Hepatic stellate cell (primary cell): ENCODE data around the gene CYS1.
"Not testable (repeated sequence)": the region's sequence is repeated elsewhere in the genome, so short reads cannot be mapped to it uniquely, and the experiment has no call there.

Source experiments
- DNase-seq: peaks from one replicate; pipeline ENCODE4 v3.0.0; 2011; ENCODE audit warnings: low spot score

CYS1 gene, protein sequence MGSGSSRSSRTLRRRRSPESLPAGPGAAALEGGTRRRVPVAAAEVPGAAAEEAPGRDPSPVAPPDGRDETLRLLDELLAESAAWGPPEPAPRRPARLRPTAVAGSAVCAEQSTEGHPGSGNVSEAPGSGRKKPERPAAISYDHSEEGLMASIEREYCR

DNA sequence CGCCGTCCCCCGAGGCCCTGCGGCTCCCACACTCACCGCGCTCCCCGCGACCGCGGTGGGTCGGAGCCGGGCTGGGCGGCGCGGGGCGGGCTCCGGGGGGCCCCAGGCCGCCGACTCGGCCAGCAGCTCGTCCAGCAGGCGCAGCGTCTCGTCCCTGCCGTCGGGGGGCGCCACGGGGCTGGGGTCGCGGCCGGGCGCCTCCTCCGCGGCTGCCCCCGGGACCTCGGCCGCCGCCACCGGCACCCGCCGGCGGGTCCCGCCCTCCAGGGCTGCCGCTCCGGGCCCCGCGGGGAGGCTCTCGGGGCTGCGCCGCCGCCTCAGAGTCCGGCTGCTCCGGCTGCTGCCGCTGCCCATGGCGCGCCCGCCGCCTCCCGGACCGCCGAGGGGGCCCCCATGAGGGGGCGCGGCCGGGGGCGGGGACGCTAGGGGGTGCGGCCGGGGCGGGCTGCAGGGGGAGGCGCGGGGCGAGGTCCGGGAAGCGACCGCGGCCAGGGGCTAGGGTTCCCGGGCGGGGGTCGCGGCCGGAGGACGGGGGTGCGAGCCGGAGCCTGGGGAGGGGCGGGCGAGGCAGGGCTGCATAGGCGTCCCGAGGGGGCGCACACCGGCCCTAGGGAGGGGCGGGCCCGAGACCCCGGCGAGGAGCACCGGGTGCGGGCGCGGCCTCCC is at the start of gene CYS1:
Gene CYS1, minus strand, starts transcription at position 542 of the 666 bp plus-strand sequence. Its CDS starts 188 bp downstream, at position 354.
- DNase-seq, result no peak

- DNase-seq, result no peak
Observed at GRCh38 chr2:10129490-10129889, 49.3 kb upstream of the CYS1 start.

DNA sequence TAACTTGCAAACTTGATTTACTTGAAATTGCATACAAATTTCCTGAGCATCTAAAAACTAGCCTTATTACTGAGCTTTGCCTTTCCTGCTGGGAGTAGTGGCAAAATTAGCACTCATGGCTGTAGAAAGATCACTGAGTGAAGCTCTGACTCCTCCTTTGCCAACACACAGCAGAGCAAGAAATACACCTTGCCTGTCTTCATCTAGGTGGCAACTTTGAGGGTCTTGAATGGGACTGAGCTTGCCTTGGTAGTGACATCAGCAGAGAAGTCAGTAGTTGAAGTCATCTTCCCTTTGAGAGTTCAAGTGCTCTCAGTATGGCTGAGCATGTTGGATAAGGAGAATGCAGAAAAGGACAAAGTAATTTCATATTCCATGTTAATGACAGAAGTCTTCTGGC is 48.2 kb upstream of the CYS1 start:
- DNase-seq, result no peak

GRCh38 chr2:10126632-10127026 is 46.4 kb upstream of the CYS1 start:
- DNase-seq, result no peak

GRCh38 chr2:10125842-10126631 is 45.8 kb upstream of the CYS1 start:
- DNase-seq, result no peak

DNA sequence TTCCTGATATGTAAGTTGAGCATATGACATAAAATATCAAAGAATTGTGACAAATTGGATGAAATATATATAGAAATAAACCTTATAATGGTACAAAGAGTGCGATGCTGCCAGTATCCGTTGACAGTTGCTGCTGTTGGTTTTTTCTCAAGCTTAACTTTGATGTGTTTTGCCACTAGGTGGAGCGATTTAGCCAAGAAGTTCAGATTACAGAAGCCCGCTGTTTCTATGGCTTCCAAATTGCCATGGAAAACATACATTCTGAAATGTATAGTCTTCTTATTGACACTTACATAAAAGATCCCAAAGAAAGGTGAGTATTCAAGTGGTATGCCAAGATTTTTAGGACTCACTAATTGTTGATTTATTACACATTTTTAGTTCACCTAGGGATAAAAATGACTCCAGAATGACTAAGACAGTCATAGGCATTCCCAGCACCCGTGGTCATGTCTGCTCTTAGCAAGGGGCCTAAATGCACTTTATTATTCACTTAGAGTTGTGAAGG is 44.4 kb upstream of the CYS1 start:
- DNase-seq, result peak; percentile 46

- DNase-seq, result no peak
Observed at GRCh38 chr2:10123281-10123680, 43.1 kb upstream of the CYS1 start.

- DNase-seq, result peak; percentile 99
Observed at GRCh38 chr2:10122500-10123280, 42.5 kb upstream of the CYS1 start, which contains the start of gene RRM2. RRM2 (plus strand) TSS chr2:10122739; CDS start chr2:10122799, 60 bp downstream.

DNA sequence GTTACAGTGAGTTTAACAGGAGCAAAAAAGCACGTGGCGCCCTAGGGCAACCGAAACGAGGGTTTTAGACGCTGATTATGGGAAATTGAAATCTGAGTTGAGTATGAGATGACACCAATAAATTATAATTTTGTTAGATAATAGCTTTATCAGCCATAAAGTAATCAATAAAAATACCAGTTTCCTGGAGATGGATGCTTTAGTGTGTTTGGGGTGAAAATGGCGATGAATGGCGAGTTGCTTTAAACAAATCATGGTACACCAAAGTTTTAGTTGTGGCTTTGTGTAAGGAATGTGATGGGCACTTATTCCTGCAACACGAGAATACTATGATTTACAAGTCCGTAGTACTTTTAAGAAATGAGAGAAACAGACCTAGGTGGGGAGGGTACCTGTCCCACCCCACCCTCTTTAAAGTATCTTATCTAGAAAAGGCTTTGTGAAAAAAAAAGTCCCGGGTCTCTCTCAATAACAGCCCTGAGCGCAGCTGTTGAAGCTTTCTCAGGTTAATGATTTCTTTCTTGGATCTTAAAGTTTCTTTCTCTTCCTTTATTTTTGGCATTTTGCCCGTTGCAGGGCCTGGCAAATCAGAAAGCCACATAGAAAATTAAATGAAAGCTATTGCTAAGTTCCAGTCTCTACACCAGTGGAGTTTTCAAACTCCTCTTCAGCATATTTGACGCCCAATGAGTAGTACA is 40.8 kb upstream of the CYS1 start:
- DNase-seq, result no peak

- DNase-seq, result peak; percentile 95
Observed at GRCh38 chr2:10120158-10120876, 40.1 kb upstream of the CYS1 start.

DNA sequence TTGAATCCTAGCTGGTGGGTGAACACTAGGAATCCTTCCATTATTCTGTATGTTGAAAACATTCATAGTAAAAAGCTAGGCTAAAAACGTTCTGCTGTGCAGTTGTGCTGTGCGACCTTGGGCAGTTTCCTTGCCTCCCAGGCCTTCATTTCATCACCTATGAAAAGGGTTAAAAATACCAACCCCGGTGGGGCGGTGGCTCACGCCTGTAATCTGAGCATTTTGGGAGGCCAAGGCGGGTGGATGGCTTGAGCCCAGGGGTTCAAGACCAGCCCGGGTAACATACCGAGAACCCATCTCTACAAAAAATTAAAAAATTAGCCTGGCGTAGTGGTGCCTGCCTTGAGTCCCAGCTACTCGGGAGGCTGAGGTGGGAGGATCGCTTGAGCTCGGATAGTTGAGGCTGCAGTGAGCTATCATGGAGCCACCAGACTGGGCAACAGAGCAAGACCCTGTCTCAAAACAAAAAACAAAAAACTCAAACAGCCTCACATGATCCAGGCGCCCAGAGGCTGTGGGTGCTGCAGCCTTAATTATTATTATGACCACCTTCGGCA is 39.5 kb upstream of the CYS1 start:
- no peak for DNase-seq

GRCh38 chr2:10119027-10119325 is 38.8 kb upstream of the CYS1 start:
- DNase-seq, result no peak

GRCh38 chr2:10109311-10109710 is 29.1 kb upstream of the CYS1 start:
- DNase-seq, result no peak

GRCh38 chr2:10104906-10105305 is 24.7 kb upstream of the CYS1 start:
- DNase-seq, result not testable (repeated sequence)

GRCh38 chr2:10103179-10103578 is 23.0 kb upstream of the CYS1 start:
- DNase-seq, result no peak

DNA sequence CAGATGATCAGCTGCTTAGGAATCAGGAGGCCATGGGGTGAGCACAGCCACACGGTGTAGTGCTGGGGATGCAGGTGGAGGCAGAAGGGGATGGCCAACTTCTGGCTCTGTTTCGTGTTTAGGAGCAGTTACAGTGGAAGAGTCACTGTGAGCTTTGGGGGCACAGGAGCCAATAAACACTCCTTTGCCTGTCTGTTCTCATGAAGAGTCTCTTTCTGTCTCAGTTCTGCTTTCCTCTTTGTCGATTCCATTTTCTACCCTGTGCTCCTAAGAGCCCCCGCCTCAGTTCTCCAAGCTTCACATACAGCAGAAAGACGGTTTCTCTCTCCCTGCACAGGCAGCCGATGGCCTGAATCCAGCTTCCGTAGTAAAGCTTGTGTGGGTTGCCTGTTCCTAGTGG is 21.3 kb upstream of the CYS1 start:
- DNase-seq, result no peak

DNA sequence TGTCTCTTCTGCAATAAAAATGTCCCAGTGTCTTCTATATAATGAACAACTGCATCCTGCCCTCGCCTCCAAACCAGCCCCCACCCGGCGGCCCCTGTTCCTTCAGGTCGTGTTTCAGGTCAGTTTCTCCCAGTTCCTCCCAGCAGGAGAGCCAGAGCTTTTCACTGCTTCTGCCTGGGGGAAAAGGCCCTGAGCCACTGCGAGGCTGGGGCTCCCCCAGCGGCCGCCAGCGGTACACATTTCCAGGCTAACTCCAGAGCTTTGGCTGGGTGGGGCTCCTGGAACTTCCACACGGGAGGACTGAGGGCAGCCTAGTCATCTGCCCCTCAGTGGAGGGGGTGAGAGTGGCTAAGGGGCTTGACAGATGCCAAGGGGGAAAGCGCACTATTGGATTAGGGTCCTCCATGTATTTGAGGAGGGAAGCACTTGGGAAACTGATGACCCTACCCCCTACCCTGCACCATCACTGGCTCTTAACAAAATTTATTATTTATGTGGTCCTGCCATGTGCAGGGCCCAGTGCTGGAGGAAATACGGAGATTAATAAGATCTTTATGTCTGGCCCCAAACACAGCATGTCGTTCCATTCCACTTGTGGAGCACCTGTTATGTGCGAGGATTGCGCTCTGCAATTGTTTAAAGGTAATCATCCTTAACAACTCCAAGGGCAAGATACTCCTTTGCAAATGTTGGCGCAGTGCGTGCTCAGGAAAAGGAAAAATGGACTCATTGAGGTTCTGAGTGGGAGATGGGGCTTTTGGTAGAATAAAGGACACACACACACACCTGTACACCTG is 17.3 kb upstream of the CYS1 start:
- peak; percentile 91 for DNase-seq

DNA sequence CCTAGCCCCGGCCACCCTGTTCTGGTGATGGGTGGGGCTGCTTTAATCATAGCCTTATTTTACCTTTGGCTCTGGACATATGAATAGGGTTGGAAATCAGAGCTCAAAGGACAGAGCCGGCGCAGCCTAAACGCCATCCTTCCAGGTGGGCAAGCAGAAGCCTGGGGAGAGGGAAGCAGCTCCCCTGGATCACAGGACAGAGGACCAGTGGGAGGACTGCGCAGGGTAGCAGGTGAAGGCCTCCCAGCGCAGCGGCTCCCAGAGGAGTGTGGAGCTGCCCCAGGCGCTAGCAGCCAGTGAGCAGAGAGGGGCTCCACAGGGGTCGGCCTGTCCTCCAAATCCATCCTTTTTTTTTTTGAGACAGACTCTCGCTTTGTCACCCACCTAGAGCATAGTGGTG is 16.4 kb upstream of the CYS1 start:
- DNase-seq, result no peak

DNA sequence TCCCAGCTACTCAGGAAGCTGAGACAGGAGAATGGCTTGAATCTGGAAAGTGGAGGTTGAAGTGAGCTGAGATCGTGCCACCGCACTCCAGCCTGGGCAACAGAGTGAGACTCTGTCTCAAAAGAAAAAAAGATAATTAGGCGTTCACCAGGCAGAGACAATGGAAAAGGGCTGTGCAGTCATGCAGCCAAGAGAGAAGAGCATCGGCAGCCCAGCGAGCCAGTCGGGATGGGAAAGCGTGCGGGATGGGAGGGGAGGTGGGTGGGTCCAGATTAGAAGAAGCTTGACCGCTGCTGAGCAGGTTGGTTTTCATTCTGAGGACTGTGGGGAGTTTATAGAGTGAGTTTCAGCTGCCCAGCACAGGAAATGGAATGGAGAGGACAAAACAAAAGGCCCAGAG is 15.0 kb upstream of the CYS1 start:
- peak; percentile 1 for DNase-seq

- no peak for DNase-seq
Observed at GRCh38 chr2:10094271-10094814, 14.1 kb upstream of the CYS1 start.
